GM12878 (cell line): ENCODE results near the gene MSI2.

Source experiments
- ATF7 ChIP-seq: fragments of 450-650 bp; IDR thresholded peaks from 2 replicates; pipeline ENCODE4 v1.6.1; 2016; ENCODE audit warnings: low read depth, mild to moderate bottlenecking
- EZH2 ChIP-seq: IDR thresholded peaks from 2 replicates; pipeline ENCODE4 v1.6.1; 2012; ENCODE audit warnings: low read depth, mild to moderate bottlenecking, control low read depth, inconsistent platforms, low read length, borderline replicate concordance; ENCODE audit not compliant: control insufficient read depth
- HDGF ChIP-seq: fragments of 450-650 bp; IDR thresholded peaks from 2 replicates; pipeline ENCODE4 v1.6.1; 2016; ENCODE audit warnings: antibody characterized with exemption
- NFXL1 ChIP-seq: fragments of 450-650 bp; IDR thresholded peaks from 2 replicates; pipeline ENCODE4 v1.6.1; 2017; ENCODE audit warnings: antibody characterized with exemption, mild to moderate bottlenecking, borderline replicate concordance
- POLR2A ChIP-seq: IDR thresholded peaks from 2 replicates; pipeline ENCODE4 v1.6.1; 2011; ENCODE audit warnings: low read depth, mild to moderate bottlenecking, low read length
- TAF1 ChIP-seq: IDR thresholded peaks from 2 replicates; pipeline ENCODE4 v1.6.1; 2011; ENCODE audit warnings: mild to moderate bottlenecking, low read depth, low read length, borderline replicate concordance
- TCF12 ChIP-seq: IDR thresholded peaks from 2 replicates; pipeline ENCODE4 v1.6.1; 2011; ENCODE audit warnings: low read depth, mild to moderate bottlenecking, low read length
- TF ChIP-seq, protein P1 (sequence below), 3 experiments: IDR thresholded peaks in 2 of 3; conservative IDR thresholded peaks in 1 of 3; 2 replicates each; pipeline ENCODE4 v1.5.1; 2011; ENCODE audit warnings: low read depth in 3 of 3, low read length in 3 of 3, mild to moderate bottlenecking in 3 of 3, control low read depth in 2 of 3, moderate library complexity in 2 of 3, inconsistent platforms in 1 of 3, mixed read lengths in 1 of 3; ENCODE audit not compliant: control insufficient read depth in 2 of 3, insufficient read depth in 1 of 3; ENCODE audit errors: extremely low read depth in 1 of 3

- TF ChIP-seq NFXL1 (no peak), HDGF (no peak), ATF7 (no peak), TAF1 (no peak), TCF12 (no peak), POLR2A (no peak), EZH2 (no peak)
- TF ChIP-seq, protein P1, sequence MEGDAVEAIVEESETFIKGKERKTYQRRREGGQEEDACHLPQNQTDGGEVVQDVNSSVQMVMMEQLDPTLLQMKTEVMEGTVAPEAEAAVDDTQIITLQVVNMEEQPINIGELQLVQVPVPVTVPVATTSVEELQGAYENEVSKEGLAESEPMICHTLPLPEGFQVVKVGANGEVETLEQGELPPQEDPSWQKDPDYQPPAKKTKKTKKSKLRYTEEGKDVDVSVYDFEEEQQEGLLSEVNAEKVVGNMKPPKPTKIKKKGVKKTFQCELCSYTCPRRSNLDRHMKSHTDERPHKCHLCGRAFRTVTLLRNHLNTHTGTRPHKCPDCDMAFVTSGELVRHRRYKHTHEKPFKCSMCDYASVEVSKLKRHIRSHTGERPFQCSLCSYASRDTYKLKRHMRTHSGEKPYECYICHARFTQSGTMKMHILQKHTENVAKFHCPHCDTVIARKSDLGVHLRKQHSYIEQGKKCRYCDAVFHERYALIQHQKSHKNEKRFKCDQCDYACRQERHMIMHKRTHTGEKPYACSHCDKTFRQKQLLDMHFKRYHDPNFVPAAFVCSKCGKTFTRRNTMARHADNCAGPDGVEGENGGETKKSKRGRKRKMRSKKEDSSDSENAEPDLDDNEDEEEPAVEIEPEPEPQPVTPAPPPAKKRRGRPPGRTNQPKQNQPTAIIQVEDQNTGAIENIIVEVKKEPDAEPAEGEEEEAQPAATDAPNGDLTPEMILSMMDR (IDR thresholded peaks at IDR 0.05 in 2 of 3, conservative IDR thresholded peaks at IDR 0.05 in 1 of 3; ENCODE audit: control insufficient read depth in 2 of 3, extremely low read depth in 1 of 3, insufficient read depth in 1 of 3, low read depth in 3 of 3, low read length in 3 of 3) = no peak
These were observed 200.3 kb downstream of the MSI2 start for GRCh38 chr17:57456622-57457021.
